HG03565 (cell line): ENCODE results near the gene OPN1MW.
"Not testable (repeated sequence)": the region's sequence is repeated elsewhere in the genome, so short reads cannot be mapped to it uniquely, and the experiment has no call there.

ENCODE experiments used
- ATAC-seq: cut with Tn5 transposase; IDR thresholded peaks from one replicate; pipeline ENCODE4 v1.9.1; 2021; ENCODE audit warnings: mild to moderate bottlenecking, moderate library complexity; ENCODE audit not compliant: unreplicated experiment

The OPN1MW gene

DNA sequence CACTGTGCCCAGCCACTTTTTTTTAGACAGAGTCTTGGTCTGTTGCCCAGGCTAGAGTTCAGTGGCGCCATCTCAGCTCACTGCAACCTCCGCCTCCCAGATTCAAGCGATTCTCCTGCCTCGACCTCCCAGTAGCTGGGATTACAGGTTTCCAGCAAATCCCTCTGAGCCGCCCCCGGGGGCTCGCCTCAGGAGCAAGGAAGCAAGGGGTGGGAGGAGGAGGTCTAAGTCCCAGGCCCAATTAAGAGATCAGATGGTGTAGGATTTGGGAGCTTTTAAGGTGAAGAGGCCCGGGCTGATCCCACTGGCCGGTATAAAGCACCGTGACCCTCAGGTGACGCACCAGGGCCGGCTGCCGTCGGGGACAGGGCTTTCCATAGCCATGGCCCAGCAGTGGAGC, at the start of gene OPN1MW:
Gene OPN1MW, plus strand, starts transcription at position 301 of the 400 bp plus-strand sequence. Its CDS starts 82 bp downstream, at position 383.
- ATAC-seq = not testable (repeated sequence)

- no peak for ATAC-seq
These were observed 46.8 kb upstream of the OPN1MW start for GRCh38 chrX:154135458-154136229.

GRCh38 chrX:154136627-154137161, 45.7 kb upstream of the OPN1MW start:
- no peak for ATAC-seq

GRCh38 chrX:154138857-154139256, 43.5 kb upstream of the OPN1MW start:
- no peak for ATAC-seq

GRCh38 chrX:154140206-154140605, 42.2 kb upstream of the OPN1MW start:
- ATAC-seq = no peak

GRCh38 chrX:154140742-154141141, 41.7 kb upstream of the OPN1MW start:
- ATAC-seq = no peak

- ATAC-seq = no peak
These were observed 40.0 kb upstream of the OPN1MW start for GRCh38 chrX:154142386-154142785.

- no peak for ATAC-seq
These were observed 39.2 kb upstream of the OPN1MW start for GRCh38 chrX:154142950-154143745.

GRCh38 chrX:154144010-154144409, 38.4 kb upstream of the OPN1MW start, which contains the start of gene OPN1LW:
OPN1LW (plus strand) TSS chrX:154144243; CDS start chrX:154144284, 41 bp downstream.
- ATAC-seq = not testable (repeated sequence)

DNA sequence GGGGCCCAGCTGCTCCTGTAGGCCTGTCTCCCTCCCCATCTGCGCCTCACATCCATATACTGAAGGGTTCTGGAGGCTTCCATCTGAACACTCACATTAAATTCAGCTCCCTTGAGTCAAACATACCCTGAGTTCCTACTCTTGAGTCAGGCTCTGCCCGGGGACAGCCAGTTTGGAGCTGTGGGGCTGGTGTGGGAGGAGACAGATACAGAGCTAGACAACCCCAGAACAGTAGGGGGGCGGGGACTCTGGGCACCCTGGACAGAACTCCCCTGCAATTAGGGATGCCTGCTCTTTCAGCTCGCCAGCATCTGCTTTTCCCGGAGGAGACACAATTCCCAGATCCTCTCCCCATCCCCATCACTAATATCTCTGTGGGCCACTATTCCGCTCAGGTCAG, 31.4 kb upstream of the OPN1MW start:
- ATAC-seq = not testable (repeated sequence)

DNA sequence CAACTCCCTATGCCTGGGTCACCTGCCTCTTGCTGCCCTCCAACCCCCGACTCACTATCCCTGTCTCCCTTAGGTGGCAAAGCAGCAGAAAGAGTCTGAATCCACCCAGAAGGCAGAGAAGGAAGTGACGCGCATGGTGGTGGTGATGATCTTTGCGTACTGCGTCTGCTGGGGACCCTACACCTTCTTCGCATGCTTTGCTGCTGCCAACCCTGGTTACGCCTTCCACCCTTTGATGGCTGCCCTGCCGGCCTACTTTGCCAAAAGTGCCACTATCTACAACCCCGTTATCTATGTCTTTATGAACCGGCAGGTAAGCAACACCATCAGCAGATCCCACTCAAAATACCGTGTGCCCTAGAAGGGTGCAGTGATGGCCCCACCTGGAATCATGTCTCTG, 26.2 kb upstream of the OPN1MW start:
- ATAC-seq = not testable (repeated sequence)

- ATAC-seq = not testable (repeated sequence)
These were observed 25.2 kb upstream of the OPN1MW start for GRCh38 chrX:154157207-154157606.

- ATAC-seq = not testable (repeated sequence)
These were observed 23.1 kb upstream of the OPN1MW start for GRCh38 chrX:154159345-154159744.

- not testable (repeated sequence) for ATAC-seq
These were observed 17.5 kb upstream of the OPN1MW start for GRCh38 chrX:154164902-154165301.

- ATAC-seq = not testable (repeated sequence)
These were observed 14.0 kb upstream of the OPN1MW start for GRCh38 chrX:154168384-154168783.

DNA sequence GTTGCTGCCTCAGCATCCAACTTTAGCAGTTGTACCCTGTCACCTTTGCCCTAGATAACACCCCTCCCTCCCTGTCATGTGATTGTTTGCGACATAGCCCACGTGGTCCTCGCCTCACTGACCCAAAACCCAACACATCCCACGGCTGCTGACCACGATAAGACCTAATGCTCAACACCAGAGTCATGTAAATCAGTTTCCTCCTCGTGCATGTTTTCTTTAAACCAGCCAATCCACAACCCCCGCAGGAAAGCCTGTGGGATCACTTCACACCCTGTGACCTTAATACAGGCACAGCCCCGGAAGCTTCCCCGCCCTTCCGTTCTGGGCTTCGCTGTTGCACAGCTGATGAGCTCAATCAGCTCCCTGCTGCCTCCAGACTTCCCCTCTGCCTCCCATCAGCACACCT, 9.9 kb upstream of the OPN1MW start:
- ATAC-seq = not testable (repeated sequence)

GRCh38 chrX:154174356-154174755, 8.0 kb upstream of the OPN1MW start:
- not testable (repeated sequence) for ATAC-seq

GRCh38 chrX:154183794-154184193, 1.4 kb downstream of the OPN1MW start:
- not testable (repeated sequence) for ATAC-seq

GRCh38 chrX:154192846-154193245, 10.4 kb downstream of the OPN1MW start:
- ATAC-seq = not testable (repeated sequence)

DNA sequence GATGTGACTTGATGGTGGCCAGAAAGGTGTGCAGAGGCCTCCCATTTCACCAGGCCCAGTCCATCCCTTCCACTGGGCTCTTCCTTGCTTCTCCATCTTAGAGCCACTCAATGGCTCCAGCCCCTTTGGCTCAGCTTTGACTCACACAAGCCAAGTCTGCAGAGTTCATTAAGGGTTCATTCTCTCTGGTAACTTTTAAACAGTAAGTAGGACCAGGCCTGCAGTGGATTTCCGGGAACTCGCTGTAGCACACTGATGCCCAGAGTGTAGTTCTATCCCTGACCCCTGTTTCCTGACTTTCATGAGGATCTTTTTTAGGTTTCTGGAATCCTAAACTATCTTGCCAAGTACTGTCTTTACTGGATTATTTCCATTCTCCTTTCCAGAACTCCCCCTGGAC, 11.9 kb downstream of the OPN1MW start:
- ATAC-seq = not testable (repeated sequence)

DNA sequence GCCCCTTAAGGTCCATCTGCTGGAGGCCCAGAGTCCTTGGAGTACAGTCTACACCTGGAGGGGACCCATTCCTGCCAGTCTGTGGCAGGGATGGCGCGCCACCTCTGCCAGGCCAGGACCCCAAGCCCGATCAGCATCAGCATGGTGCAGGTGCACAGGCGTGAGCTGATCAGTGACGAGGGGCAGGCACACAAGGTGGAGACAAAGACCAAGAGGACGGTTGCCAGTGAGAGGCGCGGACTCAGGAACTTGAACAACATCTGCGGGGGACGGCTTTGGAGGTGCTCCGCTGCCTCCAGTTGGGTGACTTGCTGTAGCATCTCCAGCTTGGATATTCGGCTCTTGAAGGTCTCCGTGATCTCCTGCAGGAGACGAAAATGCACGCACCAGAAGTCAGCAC, 14.1 kb downstream of the OPN1MW start:
- not testable (repeated sequence) for ATAC-seq
